ENCODE data around the gene MAN1A2.

The MAN1A2 gene

DNA sequence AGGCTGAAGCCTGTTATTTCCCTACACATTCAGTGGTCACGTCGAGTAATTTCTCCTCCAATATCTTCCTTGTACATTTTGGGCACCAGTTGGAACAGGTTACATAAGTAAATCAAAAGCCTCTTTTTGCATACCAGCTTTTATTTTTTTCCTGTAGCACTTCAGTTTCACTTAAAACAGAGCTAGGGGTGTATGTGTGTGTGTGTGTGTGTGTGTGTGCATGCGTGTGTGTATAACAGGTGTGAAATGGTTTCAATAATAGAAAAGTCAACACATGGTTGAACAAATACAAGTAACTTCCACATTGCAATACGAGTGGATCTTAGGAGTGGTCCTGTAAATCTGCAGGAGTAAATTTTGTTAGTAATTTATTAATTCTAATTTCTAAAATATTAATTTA, 3.0 kb upstream of the MAN1A2 start:
- no peak overlapping the region for H3K4me3 ChIP-seq (ENCODE audit: low read depth, low read length)
- TF ChIP-seq, protein P1, sequence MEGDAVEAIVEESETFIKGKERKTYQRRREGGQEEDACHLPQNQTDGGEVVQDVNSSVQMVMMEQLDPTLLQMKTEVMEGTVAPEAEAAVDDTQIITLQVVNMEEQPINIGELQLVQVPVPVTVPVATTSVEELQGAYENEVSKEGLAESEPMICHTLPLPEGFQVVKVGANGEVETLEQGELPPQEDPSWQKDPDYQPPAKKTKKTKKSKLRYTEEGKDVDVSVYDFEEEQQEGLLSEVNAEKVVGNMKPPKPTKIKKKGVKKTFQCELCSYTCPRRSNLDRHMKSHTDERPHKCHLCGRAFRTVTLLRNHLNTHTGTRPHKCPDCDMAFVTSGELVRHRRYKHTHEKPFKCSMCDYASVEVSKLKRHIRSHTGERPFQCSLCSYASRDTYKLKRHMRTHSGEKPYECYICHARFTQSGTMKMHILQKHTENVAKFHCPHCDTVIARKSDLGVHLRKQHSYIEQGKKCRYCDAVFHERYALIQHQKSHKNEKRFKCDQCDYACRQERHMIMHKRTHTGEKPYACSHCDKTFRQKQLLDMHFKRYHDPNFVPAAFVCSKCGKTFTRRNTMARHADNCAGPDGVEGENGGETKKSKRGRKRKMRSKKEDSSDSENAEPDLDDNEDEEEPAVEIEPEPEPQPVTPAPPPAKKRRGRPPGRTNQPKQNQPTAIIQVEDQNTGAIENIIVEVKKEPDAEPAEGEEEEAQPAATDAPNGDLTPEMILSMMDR (IDR thresholded peaks at IDR 0.05; ENCODE audit: borderline replicate concordance, insufficient read depth, low read depth, low read length): no peak

DNA sequence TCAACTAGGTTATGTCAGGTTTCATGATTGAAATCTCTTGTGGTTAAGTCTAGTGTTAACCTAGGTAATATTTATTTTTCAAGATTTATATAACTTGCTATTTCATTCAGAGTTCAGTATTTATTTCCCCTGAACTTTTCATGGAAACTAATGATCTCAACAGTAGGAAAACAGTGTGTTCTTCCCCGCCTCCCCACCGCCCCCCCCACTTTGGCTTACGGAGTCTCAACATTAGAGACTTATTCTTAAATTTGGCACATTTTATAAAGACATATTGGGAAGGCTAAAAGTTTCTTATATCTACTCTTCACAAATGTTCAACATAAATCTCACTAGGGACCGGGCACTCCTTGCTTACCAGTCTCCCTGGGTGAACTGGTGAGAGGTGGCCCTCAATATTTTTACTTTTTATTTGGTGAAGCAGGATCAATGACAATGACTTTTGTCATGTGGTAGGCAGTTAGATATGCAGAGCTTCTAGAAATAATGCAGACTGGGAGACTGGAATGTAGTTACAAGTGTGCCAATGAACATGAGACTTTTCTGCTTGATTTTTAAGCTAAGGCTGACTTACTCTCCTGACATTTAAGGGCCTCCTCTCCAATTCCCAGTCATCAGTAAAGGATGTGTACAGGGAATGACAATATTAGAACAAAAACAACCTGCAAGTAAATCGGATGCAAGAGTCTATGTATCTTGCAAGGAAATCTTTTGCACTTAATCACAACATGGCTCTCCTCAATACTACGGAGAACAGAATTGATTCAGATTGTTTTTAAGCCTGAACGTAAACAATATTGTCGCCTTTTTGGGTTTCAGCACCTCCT, 1.7 kb upstream of the MAN1A2 start:
- TF ChIP-seq, protein P1 (IDR thresholded peaks at IDR 0.05; ENCODE audit: borderline replicate concordance, insufficient read depth, low read depth, low read length): no peak
- H3K4me3 ChIP-seq (ENCODE audit: low read depth, low read length): peak overlapping the region; percentile 77

DNA sequence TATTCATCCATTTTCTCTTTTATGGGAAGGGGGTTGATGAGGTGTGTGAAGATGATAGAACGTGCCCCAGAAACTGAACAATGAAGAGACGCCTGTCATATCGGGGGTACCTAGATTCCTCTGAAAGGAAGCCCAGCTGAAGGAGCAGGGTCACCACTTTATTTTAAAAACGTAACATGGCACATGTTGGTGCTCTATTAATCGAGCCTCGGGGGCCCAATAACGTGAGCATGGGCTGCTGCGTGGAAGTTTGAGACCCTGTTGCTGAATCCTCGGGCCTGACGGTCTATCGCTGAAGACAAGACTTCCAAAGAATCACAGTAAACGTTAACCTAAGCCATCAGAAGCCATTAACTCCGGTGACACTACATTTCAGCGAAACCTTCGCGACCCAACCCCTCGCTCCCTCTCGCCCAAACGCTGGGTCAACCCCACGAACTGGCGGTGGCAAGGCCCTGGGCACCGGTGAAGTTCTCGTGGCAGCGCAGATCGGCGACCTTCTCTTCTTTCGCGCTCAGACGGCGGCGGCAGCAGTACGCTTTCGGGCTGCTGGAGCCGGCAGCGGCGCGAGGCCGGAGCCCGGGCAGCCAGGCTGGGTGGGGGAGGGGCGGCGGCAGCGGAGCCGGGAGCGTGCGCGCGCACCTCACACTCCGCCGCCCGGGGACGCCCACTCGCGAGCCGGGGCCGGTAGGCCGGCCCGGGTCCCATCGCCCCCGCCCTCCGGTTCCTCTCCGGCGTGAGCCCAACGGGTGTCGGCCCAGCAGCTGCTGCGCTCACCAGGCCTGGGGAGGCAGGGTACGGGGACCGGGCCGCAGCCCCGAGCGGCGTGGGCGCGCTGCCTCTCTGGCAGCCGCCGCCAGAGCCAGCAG, 838 bp upstream of the MAN1A2 start:
- TF ChIP-seq, protein P1 (IDR thresholded peaks at IDR 0.05; ENCODE audit: borderline replicate concordance, insufficient read depth, low read depth, low read length): no peak
- H3K4me3 ChIP-seq (ENCODE audit: low read depth, low read length): peak overlapping the region; percentile 77

DNA sequence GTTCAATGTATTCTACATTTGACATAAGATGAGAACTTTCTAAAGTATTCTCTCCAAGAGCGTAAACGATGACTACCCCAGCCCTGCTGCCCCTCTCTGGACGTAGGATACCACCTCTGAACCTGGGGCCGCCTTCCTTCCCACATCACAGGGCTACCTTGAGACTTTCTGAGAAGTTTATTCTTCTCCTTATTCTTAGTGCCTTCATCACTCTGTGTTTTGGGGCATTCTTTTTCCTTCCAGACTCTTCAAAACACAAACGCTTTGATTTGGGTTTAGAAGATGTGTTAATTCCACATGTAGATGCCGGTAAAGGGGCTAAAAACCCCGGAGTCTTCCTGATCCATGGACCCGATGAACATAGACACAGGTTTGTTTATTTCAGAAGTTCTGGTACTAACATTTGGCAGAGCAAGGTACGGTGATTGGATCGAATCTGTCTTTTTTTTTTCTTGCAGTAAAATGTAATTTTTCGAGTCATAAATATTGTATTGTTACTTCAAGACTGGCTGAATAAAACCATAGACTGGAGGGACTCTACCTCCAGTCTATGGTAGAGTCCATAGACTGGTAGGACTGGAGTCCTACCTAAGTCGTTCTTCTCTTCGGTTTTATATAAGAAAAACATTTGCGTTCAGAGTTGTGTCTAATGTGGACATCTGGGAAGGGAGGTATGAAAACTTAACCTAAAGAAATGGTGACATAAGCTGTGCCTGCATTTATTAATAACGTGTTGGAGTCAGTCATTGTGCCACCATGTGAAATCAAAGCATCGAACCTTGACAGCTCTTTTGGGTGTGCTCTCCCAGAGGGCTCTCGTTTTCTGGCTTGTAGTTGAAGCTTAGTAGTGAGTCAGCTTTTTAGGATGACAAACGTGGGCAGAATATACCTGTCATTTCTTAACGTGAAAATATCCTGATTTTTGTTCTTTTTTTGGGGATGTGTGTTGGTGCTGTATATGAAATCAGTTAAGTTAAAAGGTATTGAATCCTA, 1.2 kb downstream of the MAN1A2 start:
- peak overlapping the region; percentile 77 for H3K4me3 ChIP-seq (ENCODE audit: low read depth, low read length)
- TF ChIP-seq, protein P1 (IDR thresholded peaks at IDR 0.05; ENCODE audit: borderline replicate concordance, insufficient read depth, low read depth, low read length): no peak

DNA sequence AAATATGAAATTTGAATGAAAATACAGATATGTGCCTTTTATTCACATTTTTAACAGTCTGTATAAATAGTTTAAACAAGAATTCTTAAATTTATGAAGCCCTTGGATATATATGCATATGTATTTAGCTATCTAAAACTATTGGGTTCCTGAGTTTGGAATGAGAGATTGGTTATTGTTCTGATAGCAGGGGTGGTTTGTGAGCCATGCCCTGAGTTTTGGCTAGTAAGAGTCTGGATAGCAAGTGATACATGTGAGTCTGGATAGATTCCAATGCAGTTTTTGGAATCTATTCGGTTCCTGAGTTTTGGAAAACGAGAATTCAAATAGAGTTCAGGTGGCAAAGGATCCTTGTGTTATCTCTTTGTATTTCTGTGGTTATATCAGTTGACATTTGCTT, 2.8 kb downstream of the MAN1A2 start:
- TF ChIP-seq, protein P1 (IDR thresholded peaks at IDR 0.05; ENCODE audit: borderline replicate concordance, insufficient read depth, low read depth, low read length): no peak
- H3K4me3 ChIP-seq (ENCODE audit: low read depth, low read length): peak overlapping the region; percentile 40

DNA sequence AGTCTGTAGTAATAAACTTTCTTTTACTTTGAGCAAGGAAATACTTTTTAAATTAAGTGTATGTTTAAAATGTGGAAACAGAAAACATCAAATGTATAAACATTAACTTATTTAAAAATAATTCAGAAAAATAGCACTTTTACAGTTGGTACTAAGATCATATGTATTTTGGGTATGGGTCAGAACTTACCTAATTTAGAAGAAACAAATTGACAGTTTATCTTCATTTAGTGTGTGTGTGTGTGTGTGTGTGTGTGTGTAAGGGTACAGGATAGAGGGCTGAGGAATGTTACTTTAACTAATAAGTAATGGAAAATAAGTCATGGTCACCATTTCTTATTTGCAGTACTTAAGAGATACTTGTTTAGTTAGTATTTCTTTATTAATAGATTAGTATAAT, 3.3 kb downstream of the MAN1A2 start:
- H3K4me3 ChIP-seq (ENCODE audit: low read depth, low read length): no peak overlapping the region
- TF ChIP-seq, protein P1 (IDR thresholded peaks at IDR 0.05; ENCODE audit: borderline replicate concordance, insufficient read depth, low read depth, low read length): no peak

Data from GM12875 (cell line).